HepG2 (cell line): ENCODE results near the gene DIPK1B. TPM values are rescaled to one million over a fixed set of nuclear protein-coding genes. Genes with fewer than 3 reads are reported as not detected.

Experiments used
- CENPT ChIP-seq: sonication (generic); formaldehyde crosslinking; IDR thresholded peaks from 2 replicates; pipeline ENCODE4 v1.8.0; 2022; ENCODE audit warnings: low read depth, mild to moderate bottlenecking, moderate library complexity, missing genetic modification reagents
- CHCHD3 ChIP-seq: sonication (generic); formaldehyde crosslinking; IDR thresholded peaks from 2 replicates; pipeline ENCODE4 v1.8.0; 2022; ENCODE audit warnings: mild to moderate bottlenecking, missing genetic modification reagents, moderate library complexity
- IRF2 ChIP-seq: IDR thresholded peaks from 2 replicates; pipeline ENCODE4 v1.6.1; 2018; ENCODE audit warnings: missing genetic modification reagents, missing compliant biosample characterization
- ISL2 ChIP-seq: sonication (generic); formaldehyde crosslinking; IDR thresholded peaks from 2 replicates; pipeline ENCODE4 v1.5.0; 2020; ENCODE audit warnings: missing genetic modification reagents
- MXD4 ChIP-seq: IDR thresholded peaks from 2 replicates; pipeline ENCODE4 v1.6.1; 2016; ENCODE audit warnings: mild to moderate bottlenecking, missing biosample characterization, missing genetic modification reagents
- NFIC ChIP-seq: IDR thresholded peaks from 2 replicates; pipeline ENCODE4 v1.6.1; 2012; ENCODE audit warnings: mild to moderate bottlenecking, low read length, inconsistent platforms
- NR2F2 ChIP-seq: IDR thresholded peaks from 2 replicates; pipeline ENCODE4 v1.6.1; 2012; ENCODE audit warnings: low read depth, inconsistent platforms, borderline replicate concordance
- PCBP1 ChIP-seq: fragments of 200-400 bp; formaldehyde crosslinking; IDR thresholded peaks from 2 replicates; pipeline ENCODE4 v1.6.1; 2017; ENCODE audit warnings: mild to moderate bottlenecking, low read depth, low read length, borderline replicate concordance
- SOX6 ChIP-seq, 2 experiments: fragments of 450-650 bp in 1 of 2; sonication (generic) in 1 of 2; formaldehyde crosslinking in 1 of 2; IDR thresholded peaks; 2 replicates each; pipeline versions ENCODE4 v1.4.0 to v1.6.1; 2017 to 2020; ENCODE audit warnings: antibody characterized with exemption in 1 of 2, mild to moderate bottlenecking in 1 of 2, missing genetic modification reagents in 1 of 2
- TBP ChIP-seq: sonication (generic); formaldehyde crosslinking; IDR thresholded peaks from 2 replicates; pipeline ENCODE4 v1.5.0; 2020; ENCODE audit warnings: missing genetic modification reagents
- ZBTB25 ChIP-seq: IDR thresholded peaks from 2 replicates; pipeline ENCODE4 v1.6.1; 2018; ENCODE audit warnings: missing genetic modification reagents
- ZBTB42 ChIP-seq: sonication (generic); formaldehyde crosslinking; IDR thresholded peaks from 2 replicates; pipeline ENCODE4 v1.5.0; 2020; ENCODE audit warnings: mild to moderate bottlenecking, missing genetic modification reagents
- ZFP36L1 ChIP-seq: sonication (generic); formaldehyde crosslinking; IDR thresholded peaks from 2 replicates; pipeline ENCODE4 v1.8.0; 2022; ENCODE audit warnings: mild to moderate bottlenecking, missing genetic modification reagents, moderate library complexity
- ZNF253 ChIP-seq: sonication (generic); formaldehyde crosslinking; IDR thresholded peaks from 2 replicates; pipeline ENCODE4 v1.8.0; 2022; ENCODE audit warnings: mild to moderate bottlenecking, missing genetic modification reagents, borderline replicate concordance
- ZNF282 ChIP-seq: fragments of 450-650 bp; IDR thresholded peaks from 2 replicates; pipeline ENCODE4 v1.6.1; 2018; ENCODE audit not compliant: partially characterized antibody
- ZNF30 ChIP-seq: sonication (generic); formaldehyde crosslinking; IDR thresholded peaks from 2 replicates; pipeline ENCODE4 v1.5.0; 2020; ENCODE audit warnings: mild to moderate bottlenecking, missing genetic modification reagents
- ZNF451 ChIP-seq: sonication (generic); formaldehyde crosslinking; IDR thresholded peaks from 2 replicates; pipeline ENCODE4 v1.5.0; 2020; ENCODE audit warnings: mild to moderate bottlenecking, missing genetic modification reagents
- ZNF674 ChIP-seq: sonication (generic); formaldehyde crosslinking; IDR thresholded peaks from 2 replicates; pipeline ENCODE4 v1.5.0; 2020; ENCODE audit warnings: low read depth, mild to moderate bottlenecking, missing genetic modification reagents
- ZNF678 ChIP-seq: sonication (generic); formaldehyde crosslinking; IDR thresholded peaks from 2 replicates; pipeline ENCODE4 v1.4.0; 2020; ENCODE audit warnings: mild to moderate bottlenecking, missing genetic modification reagents
- ZZZ3 ChIP-seq: sonication (generic); formaldehyde crosslinking; IDR thresholded peaks from 2 replicates; pipeline ENCODE4 v1.4.0; 2020; ENCODE audit warnings: missing genetic modification reagents, mild to moderate bottlenecking, borderline replicate concordance
- polyA plus RNA-seq, 8 experiments: library from polyadenylated mRNA; depleted of rRNA in 3 of 8; stranded (reverse) in 7 of 8; unstranded in 1 of 8; fragments of >200 nt; fragmentation: Illumina TruSeq in 4 of 8; extraction: Trizol in 4 of 8; gene quantifications; 2 replicates each; pipeline versions ENCODE4 v1.2.1 to v1.2.3, GENCODE V29; 2011 to 2016; ENCODE audit warnings: low read depth in 4 of 8, missing spikeins in 1 of 8, mixed read lengths in 1 of 8; ENCODE audit not compliant: insufficient read depth in 1 of 8
- total RNA-seq, 5 experiments: library from RNA; depleted of rRNA; stranded (reverse); fragments of >200 nt; fragmentation: Illumina TruSeq; extraction: Trizol; gene quantifications; 2 replicates each; pipeline ENCODE4 v1.2.3, GENCODE V29; 2016; ENCODE audit warnings: low read depth in 1 of 5
- TF ChIP-seq, protein P1 (sequence below): sonication (generic); formaldehyde crosslinking; IDR thresholded peaks from 2 replicates; pipeline ENCODE4 v1.4.0; 2020; ENCODE audit warnings: missing genetic modification reagents
- TF ChIP-seq, protein P2 (sequence below): IDR thresholded peaks from 2 replicates; pipeline ENCODE4 v1.6.1; 2012; ENCODE audit warnings: inconsistent platforms
- TF ChIP-seq, protein P3 (sequence below), 2 experiments: sonication (generic) in 1 of 2; formaldehyde crosslinking in 1 of 2; IDR thresholded peaks; 2 replicates each; pipeline versions ENCODE4 v1.4.0 to v1.6.1; 2018 to 2020; ENCODE audit warnings: missing genetic modification reagents in 2 of 2, borderline replicate concordance in 1 of 2, low read depth in 1 of 2, mild to moderate bottlenecking in 1 of 2, missing biosample characterization in 1 of 2
- TF ChIP-seq, protein P4 (sequence below): sonication (generic); formaldehyde crosslinking; IDR thresholded peaks from 2 replicates; pipeline ENCODE4 v1.4.0; 2020; ENCODE audit warnings: missing genetic modification reagents, mild to moderate bottlenecking, borderline replicate concordance
- TF ChIP-seq, protein P5 (sequence below): conservative IDR thresholded peaks from 2 replicates; pipeline ENCODE4 v1.6.1; 2018; ENCODE audit warnings: missing genetic modification reagents

DIPK1B gene
- total and polyA plus RNA-seq, 2 of the 13 experiments (the other 11 are each of a cell fraction or from before 2014, with no cell fraction given): 0.18 to 3.9 TPM

DNA sequence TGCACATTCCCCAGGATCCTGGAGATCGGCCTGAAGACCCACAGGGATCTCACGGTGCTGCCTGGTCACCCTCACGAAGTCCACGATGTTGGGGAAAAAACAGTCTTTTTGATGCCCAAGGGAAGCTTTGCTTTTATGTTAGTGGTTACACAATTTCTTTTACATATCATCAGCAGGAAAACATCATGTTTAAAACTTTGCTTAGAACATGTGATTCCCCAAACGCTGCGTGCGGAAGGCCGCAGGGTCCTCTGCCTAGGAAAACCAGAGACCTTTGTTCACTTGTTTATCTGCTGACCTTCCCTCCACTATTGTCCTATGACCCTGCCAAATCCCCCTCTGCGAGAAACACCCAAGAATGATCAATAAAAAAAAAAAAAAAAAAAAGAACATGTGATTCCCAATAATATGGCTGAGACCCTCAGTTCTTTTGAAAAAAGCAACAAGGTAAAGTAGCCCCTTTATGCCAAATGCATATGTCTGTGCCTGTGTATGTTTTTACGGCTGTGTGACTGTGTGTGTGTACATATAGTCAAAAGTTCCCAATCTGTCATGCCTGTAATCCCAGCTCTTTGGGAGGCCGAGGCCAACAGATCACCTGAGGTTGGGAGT lies 13.6 kb upstream of the DIPK1B start (continued):
- TF ChIP-seq ZNF678 (CRISPR knock-in tag): no peak
- TF ChIP-seq TBP (CRISPR knock-in tag): no peak
- TF ChIP-seq ZNF282: no peak
- TF ChIP-seq MXD4 (CRISPR knock-in tag): no peak
- TF ChIP-seq ZNF451 (CRISPR knock-in tag): no peak
- TF ChIP-seq CHCHD3 (CRISPR knock-in tag): no peak
- no peak for TF ChIP-seq PCBP1
- no peak for TF ChIP-seq ZBTB42 (CRISPR knock-in tag)
- TF ChIP-seq, protein P1, sequence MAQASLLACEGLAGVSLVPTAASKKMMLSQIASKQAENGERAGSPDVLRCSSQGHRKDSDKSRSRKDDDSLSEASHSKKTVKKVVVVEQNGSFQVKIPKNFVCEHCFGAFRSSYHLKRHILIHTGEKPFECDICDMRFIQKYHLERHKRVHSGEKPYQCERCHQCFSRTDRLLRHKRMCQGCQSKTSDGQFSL: no peak
- no peak for TF ChIP-seq ISL2 (CRISPR knock-in tag)
- TF ChIP-seq, protein P2, sequence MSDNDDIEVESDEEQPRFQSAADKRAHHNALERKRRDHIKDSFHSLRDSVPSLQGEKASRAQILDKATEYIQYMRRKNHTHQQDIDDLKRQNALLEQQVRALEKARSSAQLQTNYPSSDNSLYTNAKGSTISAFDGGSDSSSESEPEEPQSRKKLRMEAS: 0 out of 2 replicates have a peak, but pooled peaks have one; percentile 23
- TF ChIP-seq ZNF674 (CRISPR knock-in tag): no peak
- TF ChIP-seq IRF2: 0 out of 2 replicates have a peak, but pooled peaks have one; percentile 21
- no peak for TF ChIP-seq NFIC
- no peak for TF ChIP-seq ZNF253 (CRISPR knock-in tag)
- no peak for TF ChIP-seq SOX6 (IDR thresholded peaks at IDR 0.05)
- TF ChIP-seq SOX6 (CRISPR knock-in tag; IDR thresholded peaks at IDR 0.05): peak; percentile 60
- no peak for TF ChIP-seq CENPT (CRISPR knock-in tag)
- TF ChIP-seq, protein P3, sequence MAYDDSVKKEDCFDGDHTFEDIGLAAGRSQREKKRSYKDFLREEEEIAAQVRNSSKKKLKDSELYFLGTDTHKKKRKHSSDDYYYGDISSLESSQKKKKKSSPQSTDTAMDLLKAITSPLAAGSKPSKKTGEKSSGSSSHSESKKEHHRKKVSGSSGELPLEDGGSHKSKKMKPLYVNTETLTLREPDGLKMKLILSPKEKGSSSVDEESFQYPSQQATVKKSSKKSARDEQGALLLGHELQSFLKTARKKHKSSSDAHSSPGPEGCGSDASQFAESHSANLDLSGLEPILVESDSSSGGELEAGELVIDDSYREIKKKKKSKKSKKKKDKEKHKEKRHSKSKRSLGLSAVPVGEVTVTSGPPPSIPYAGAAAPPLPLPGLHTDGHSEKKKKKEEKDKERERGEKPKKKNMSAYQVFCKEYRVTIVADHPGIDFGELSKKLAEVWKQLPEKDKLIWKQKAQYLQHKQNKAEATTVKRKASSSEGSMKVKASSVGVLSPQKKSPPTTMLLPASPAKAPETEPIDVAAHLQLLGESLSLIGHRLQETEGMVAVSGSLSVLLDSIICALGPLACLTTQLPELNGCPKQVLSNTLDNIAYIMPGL (CRISPR knock-in tag; IDR thresholded peaks at IDR 0.05; ENCODE audit: borderline replicate concordance in 1 of 2, low read depth in 1 of 2): no peak
- no peak for TF ChIP-seq ZFP36L1
- TF ChIP-seq ZZZ3: no peak
- TF ChIP-seq, protein P4, sequence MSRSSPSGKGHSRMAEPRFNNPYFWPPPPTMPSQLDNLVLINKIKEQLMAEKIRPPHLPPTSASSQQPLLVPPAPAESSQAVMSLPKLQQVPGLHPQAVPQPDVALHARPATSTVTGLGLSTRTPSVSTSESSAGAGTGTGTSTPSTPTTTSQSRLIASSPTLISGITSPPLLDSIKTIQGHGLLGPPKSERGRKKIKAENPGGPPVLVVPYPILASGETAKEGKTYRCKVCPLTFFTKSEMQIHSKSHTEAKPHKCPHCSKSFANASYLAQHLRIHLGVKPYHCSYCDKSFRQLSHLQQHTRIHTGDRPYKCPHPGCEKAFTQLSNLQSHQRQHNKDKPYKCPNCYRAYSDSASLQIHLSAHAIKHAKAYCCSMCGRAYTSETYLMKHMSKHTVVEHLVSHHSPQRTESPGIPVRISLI (CRISPR knock-in tag): peak; percentile 74; the same call in 1 of the 2 replicates
- no peak for TF ChIP-seq ZNF30 (CRISPR knock-in tag)
- TF ChIP-seq NR2F2: 0 out of 2 replicates have a peak, but pooled peaks have one; percentile 33
- TF ChIP-seq, protein P5, sequence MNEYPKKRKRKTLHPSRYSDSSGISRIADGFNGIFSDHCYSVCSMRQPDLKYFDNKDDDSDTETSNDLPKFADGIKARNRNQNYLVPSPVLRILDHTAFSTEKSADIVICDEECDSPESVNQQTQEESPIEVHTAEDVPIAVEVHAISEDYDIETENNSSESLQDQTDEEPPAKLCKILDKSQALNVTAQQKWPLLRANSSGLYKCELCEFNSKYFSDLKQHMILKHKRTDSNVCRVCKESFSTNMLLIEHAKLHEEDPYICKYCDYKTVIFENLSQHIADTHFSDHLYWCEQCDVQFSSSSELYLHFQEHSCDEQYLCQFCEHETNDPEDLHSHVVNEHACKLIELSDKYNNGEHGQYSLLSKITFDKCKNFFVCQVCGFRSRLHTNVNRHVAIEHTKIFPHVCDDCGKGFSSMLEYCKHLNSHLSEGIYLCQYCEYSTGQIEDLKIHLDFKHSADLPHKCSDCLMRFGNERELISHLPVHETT: no peak
- no peak for TF ChIP-seq ZBTB25 (CRISPR knock-in tag)
